Loucy (cell line): ENCODE results near the gene SMCR8.
"Not testable (repeated sequence)": the region's sequence is repeated elsewhere in the genome, so short reads cannot be mapped to it uniquely, and the experiment has no call there.

ENCODE experiments used
- EZH2phosphoT487 ChIP-seq: fragments of 200-600 bp; IDR thresholded peaks from 2 replicates; pipeline ENCODE4 v1.6.1; 2018; ENCODE audit warnings: antibody characterized with exemption, mild to moderate bottlenecking, moderate library complexity, borderline replicate concordance
- TF ChIP-seq, protein P1 (sequence below): fragments of 200-600 bp; sonication (generic); conservative IDR thresholded peaks from 2 replicates; pipeline ENCODE4 v1.5.1; 2014; ENCODE audit warnings: mild to moderate bottlenecking, antibody characterized with exemption, low read length

DNA sequence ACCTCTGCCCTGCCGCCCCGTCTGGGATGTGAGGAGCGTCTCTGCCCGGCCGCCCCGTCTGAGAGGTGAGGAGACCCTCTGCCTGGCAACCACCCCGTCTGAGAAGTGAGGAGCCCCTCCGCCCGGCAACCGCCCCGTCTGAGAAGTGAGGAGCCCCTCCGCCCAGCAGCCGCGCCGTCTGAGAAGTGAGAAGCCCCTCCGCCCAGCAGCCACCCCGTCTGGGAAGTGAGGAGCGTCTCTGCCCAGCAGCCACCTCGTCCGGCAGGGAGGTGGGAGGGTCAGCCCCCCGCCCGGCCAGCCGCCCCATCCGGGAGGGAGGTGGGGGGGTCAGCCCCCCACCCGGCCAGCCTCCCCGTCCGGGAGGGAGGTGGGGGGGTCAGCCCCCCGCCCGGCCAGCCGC is 17.0 kb upstream of the SMCR8 start:
- TF ChIP-seq, protein P1, sequence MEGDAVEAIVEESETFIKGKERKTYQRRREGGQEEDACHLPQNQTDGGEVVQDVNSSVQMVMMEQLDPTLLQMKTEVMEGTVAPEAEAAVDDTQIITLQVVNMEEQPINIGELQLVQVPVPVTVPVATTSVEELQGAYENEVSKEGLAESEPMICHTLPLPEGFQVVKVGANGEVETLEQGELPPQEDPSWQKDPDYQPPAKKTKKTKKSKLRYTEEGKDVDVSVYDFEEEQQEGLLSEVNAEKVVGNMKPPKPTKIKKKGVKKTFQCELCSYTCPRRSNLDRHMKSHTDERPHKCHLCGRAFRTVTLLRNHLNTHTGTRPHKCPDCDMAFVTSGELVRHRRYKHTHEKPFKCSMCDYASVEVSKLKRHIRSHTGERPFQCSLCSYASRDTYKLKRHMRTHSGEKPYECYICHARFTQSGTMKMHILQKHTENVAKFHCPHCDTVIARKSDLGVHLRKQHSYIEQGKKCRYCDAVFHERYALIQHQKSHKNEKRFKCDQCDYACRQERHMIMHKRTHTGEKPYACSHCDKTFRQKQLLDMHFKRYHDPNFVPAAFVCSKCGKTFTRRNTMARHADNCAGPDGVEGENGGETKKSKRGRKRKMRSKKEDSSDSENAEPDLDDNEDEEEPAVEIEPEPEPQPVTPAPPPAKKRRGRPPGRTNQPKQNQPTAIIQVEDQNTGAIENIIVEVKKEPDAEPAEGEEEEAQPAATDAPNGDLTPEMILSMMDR, result not testable (repeated sequence)
- not testable (repeated sequence) for TF ChIP-seq EZH2phosphoT487
